ENCODE measurements around the gene DEGS2. TPM values are rescaled to one million over a fixed set of nuclear protein-coding genes. Genes with fewer than 3 reads are reported as not detected.
A peak's percentile ranks its signal among the peaks of the same experiment; 100 is the strongest.

The DEGS2 gene
- total RNA-seq, 3 donors from 2014 or later: 1.1 to 12.0 (median 10.2) TPM

DNA sequence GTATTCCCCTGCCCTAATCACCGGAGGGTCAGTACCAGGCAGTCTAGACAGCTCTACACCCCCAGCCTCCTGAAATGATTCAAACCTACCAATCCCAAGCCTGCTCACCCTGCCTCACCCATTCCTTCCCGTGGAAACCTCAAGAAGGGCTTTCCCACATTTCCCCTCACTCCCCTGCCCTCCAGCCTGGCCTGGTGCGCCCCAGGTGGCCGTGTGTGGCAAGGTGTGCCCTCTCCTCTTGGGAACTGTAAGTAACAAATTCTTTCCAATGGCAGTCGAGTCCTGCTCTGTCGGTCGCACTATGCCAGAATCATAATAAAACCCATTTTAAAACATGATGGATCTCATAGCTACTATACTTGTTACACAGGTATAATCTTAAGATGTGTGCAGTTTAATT lies 13.9 kb upstream of the DEGS2 start:
- no peak overlapping the region for H3K27ac ChIP-seq
- no peaks in the 10 kb centered on the region for H3K9me3 ChIP-seq
- H3K27me3 ChIP-seq: no peaks in the 10 kb centered on the region
- no peaks in the 10 kb centered on the region for H3K36me3 ChIP-seq
- TF ChIP-seq, protein P1, sequence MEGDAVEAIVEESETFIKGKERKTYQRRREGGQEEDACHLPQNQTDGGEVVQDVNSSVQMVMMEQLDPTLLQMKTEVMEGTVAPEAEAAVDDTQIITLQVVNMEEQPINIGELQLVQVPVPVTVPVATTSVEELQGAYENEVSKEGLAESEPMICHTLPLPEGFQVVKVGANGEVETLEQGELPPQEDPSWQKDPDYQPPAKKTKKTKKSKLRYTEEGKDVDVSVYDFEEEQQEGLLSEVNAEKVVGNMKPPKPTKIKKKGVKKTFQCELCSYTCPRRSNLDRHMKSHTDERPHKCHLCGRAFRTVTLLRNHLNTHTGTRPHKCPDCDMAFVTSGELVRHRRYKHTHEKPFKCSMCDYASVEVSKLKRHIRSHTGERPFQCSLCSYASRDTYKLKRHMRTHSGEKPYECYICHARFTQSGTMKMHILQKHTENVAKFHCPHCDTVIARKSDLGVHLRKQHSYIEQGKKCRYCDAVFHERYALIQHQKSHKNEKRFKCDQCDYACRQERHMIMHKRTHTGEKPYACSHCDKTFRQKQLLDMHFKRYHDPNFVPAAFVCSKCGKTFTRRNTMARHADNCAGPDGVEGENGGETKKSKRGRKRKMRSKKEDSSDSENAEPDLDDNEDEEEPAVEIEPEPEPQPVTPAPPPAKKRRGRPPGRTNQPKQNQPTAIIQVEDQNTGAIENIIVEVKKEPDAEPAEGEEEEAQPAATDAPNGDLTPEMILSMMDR (IDR thresholded peaks at IDR 0.05): no peak
- TF ChIP-seq POLR2AphosphoS5 (IDR thresholded peaks at IDR 0.05): no peak
- no peak for TF ChIP-seq POLR2A (IDR thresholded peaks at IDR 0.05)
- intact Hi-C loops (cut with DNase I; ENCODE audit: low total_unique reads): no loop called here
- H3K4me1 ChIP-seq: no peaks in the 10 kb centered on the region
- no peak for DNase-seq (ENCODE audit: low spot score in 2 of 2)
- no peak overlapping the region for H3K4me3 ChIP-seq

DNA sequence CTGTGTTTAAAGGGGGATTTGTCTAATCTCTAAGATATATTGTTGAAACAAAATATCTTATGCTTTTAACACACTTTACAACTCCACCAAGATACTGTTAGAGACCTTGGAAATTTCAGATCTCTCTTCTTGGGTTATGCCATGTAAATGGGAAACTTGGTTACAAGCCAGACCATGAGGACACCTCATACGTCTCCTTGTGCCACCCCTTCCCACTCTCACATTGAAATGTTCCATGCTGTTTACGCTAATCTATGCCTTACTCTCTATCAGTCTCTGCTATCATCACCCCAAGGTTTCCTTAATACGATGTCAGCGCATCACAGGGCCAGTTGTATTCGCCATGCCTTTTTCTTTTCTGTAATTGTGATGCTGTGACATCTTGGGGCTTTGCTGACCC lies 13.4 kb upstream of the DEGS2 start:
- no peaks in the 10 kb centered on the region for H3K4me1 ChIP-seq
- H3K36me3 ChIP-seq: no peaks in the 10 kb centered on the region
- no peak overlapping the region for H3K27ac ChIP-seq
- no peak overlapping the region for H3K4me3 ChIP-seq
- no peaks in the 10 kb centered on the region for H3K27me3 ChIP-seq
- intact Hi-C loops (cut with DNase I; ENCODE audit: low total_unique reads): loop anchor here (1.0 kb wide), 1 partner anchor 34 kb away; no protein-coding TSS in a partner anchor
- H3K9me3 ChIP-seq: no peaks in the 10 kb centered on the region
- TF ChIP-seq POLR2A (IDR thresholded peaks at IDR 0.05) (no peak), POLR2AphosphoS5 (IDR thresholded peaks at IDR 0.05) (no peak)
- TF ChIP-seq, protein P1 (IDR thresholded peaks at IDR 0.05): no peak
- DNase-seq (ENCODE audit: low spot score in 2 of 2): no peak

DNA sequence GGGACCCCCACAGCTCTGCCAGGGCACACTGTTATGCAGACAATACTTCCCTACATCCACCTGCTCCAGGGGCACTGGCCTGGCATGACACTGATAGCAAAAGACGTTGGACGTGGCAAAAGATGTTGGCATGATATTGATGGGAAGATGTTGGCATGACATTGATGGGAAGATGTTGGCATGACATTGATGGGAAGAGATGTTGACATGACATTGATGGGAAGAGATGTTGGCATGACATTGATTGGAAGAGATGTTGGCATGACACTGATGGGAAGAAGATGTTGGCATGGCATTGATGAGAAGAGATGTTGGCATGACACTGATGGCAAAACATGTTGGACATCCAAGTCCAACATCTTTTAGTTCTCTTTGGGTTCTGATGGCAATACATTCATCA lies 11.4 kb upstream of the DEGS2 start:
- intact Hi-C loops (cut with DNase I; ENCODE audit: low total_unique reads): no loop called here
- H3K4me3 ChIP-seq: no peak overlapping the region
- TF ChIP-seq POLR2AphosphoS5 (IDR thresholded peaks at IDR 0.05) (no peak), POLR2A (IDR thresholded peaks at IDR 0.05) (no peak)
- TF ChIP-seq, protein P1 (IDR thresholded peaks at IDR 0.05): no peak
- DNase-seq (ENCODE audit: low spot score in 2 of 2): no peak
- H3K36me3 ChIP-seq: no peaks in the 10 kb centered on the region
- H3K27ac ChIP-seq: no peak overlapping the region
- no peaks in the 10 kb centered on the region for H3K27me3 ChIP-seq
- no peaks in the 10 kb centered on the region for H3K4me1 ChIP-seq
- no peaks in the 10 kb centered on the region for H3K9me3 ChIP-seq

DNA sequence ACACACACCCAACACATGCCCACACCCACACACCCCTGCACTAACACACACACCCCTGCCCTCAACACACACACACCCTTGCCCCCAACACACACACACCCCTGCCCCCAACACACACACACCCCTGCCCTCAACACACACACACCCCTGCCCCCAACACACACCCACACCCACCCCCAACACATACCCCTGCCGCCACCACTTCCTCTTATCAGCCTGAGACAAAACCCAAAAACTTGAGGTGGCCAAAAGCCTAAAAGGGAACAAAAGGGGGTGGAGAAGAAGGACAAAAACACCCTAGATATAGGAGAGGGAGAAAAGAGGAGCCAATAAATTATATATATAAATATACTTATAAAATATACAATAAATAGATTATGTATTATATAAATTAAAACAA lies 9.1 kb upstream of the DEGS2 start:
- Histone ChIP-seq H3K4me3 (no peak overlapping the region), H3K9me3 (no peaks in the 10 kb centered on the region), H3K36me3 (no peaks in the 10 kb centered on the region), H3K27ac (no peak overlapping the region), H3K27me3 (no peaks in the 10 kb centered on the region), H3K4me1 (no peaks in the 10 kb centered on the region)
- no peak for DNase-seq (ENCODE audit: low spot score in 2 of 2)
- intact Hi-C loops (cut with DNase I; ENCODE audit: low total_unique reads): loop anchor here (1.0 kb wide), 1 partner anchor 26 kb away; no protein-coding TSS in a partner anchor
- TF ChIP-seq, protein P1 (IDR thresholded peaks at IDR 0.05): no peak
- no peak for TF ChIP-seq POLR2AphosphoS5 (IDR thresholded peaks at IDR 0.05)
- no peak for TF ChIP-seq POLR2A (IDR thresholded peaks at IDR 0.05)

DNA sequence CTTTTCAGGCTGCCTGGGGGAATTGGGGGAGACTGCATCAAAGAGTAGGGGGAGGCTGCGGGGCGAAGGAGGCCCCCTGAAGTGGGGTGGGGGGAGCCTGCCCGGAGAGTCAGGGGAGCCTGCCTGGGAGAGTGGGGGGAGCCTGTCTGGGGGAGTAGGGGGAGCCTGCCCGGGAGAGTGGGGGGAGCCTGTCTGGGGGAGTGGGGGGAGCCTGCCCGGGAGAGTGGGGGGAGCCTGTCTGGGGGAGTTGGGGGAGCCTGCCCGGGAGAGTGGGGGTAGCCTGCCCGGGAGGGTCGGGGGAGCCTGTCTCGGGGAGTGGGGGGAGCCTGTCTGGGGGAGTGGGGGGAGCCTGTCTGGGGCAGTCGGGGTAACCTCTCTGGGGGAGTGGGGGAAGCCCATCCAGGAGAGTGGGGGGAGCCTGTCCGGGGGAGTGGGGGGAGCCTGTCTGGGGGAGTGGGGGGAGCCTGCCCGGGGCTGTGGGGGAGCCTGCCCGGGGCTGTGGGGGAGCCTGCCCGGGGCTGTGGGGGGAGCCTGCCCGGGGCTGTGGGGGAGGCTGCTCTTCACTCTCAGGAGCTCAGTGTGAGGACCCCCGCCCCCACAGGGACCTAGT lies 6.5 kb upstream of the DEGS2 start:
- Histone ChIP-seq H3K27me3 (no peaks in the 10 kb centered on the region), H3K9me3 (no peaks in the 10 kb centered on the region), H3K27ac (no peak overlapping the region), H3K36me3 (no peaks in the 10 kb centered on the region), H3K4me1 (no peaks in the 10 kb centered on the region), H3K4me3 (peak overlapping the region; percentile 31 to 63 (median 43))
- no peak for TF ChIP-seq POLR2AphosphoS5 (IDR thresholded peaks at IDR 0.05)
- TF ChIP-seq POLR2A (IDR thresholded peaks at IDR 0.05): no peak
- TF ChIP-seq, protein P1 (IDR thresholded peaks at IDR 0.05): no peak
- DNase-seq (ENCODE audit: low spot score in 2 of 2): no peak
- intact Hi-C loops (cut with DNase I; ENCODE audit: low total_unique reads): no loop called here
